DND-41 (cell line): ENCODE data around the gene ABHD4.

ENCODE experiments used
- ATAC-seq: fragments of 200-7000 bp; cut with Tn5 transposase; 3 replicates; pipeline ENCODE4 v1.9.1; 2021; ENCODE audit warnings: low read depth; ENCODE audit not compliant: insufficient read depth
- DNase-seq: peaks from one replicate; pipeline ENCODE4 v3.0.0-alpha.2; 2020
- H2AFZ ChIP-seq: 2 replicates; pipeline ENCODE4 v1.6.0; 2012; ENCODE audit warnings: low read depth, low read length
- H3K27ac ChIP-seq: 2 replicates; pipeline ENCODE4 v1.5.1; 2012; ENCODE audit warnings: low read length, inconsistent platforms
- H3K27me3 ChIP-seq: fragments of 200-600 bp; sonication (generic); 2 replicates; pipeline ENCODE4 v1.6.0; 2012; ENCODE audit warnings: low read length, mild to moderate bottlenecking, inconsistent platforms; ENCODE audit not compliant: insufficient read depth, poor library complexity
- H3K36me3 ChIP-seq: 2 replicates; pipeline ENCODE4 v1.5.1; 2012; ENCODE audit warnings: low read length, inconsistent platforms; ENCODE audit not compliant: insufficient read depth
- H3K4me1 ChIP-seq: 2 replicates; pipeline ENCODE4 v1.5.1; 2012; ENCODE audit warnings: mild to moderate bottlenecking, low read length; ENCODE audit not compliant: insufficient read depth
- H3K4me2 ChIP-seq: 2 replicates; pipeline ENCODE4 v1.6.0; 2012; ENCODE audit warnings: mild to moderate bottlenecking, moderate library complexity, low read length, inconsistent platforms; ENCODE audit not compliant: insufficient read depth
- H3K4me3 ChIP-seq, 2 experiments: fragments of 200-600 bp in 1 of 2; shearing (Covaris generic) in 1 of 2; 2 replicates each; pipeline ENCODE4 v1.5.1; 2012 to 2016; ENCODE audit warnings: inconsistent platforms in 2 of 2, low read length in 2 of 2, mild to moderate bottlenecking in 2 of 2, low read depth in 1 of 2, moderate library complexity in 1 of 2
- H3K79me2 ChIP-seq: 2 replicates; pipeline ENCODE4 v1.6.0; 2012; ENCODE audit warnings: low read length, inconsistent platforms; ENCODE audit not compliant: insufficient read depth
- H3K9ac ChIP-seq: 2 replicates; pipeline ENCODE4 v1.6.0; 2012; ENCODE audit warnings: low read depth, mild to moderate bottlenecking, inconsistent platforms, low read length, moderate library complexity
- H3K9me3 ChIP-seq: 2 replicates; pipeline ENCODE4 v1.5.1; 2012; ENCODE audit warnings: low read length, moderate library complexity, mild to moderate bottlenecking, inconsistent platforms; ENCODE audit not compliant: insufficient read depth, severe bottlenecking
- H4K20me1 ChIP-seq: 2 replicates; pipeline ENCODE4 v1.6.0; 2012; ENCODE audit warnings: low read length; ENCODE audit not compliant: insufficient read depth
- EZH2 ChIP-seq: IDR thresholded peaks from 3 replicates; pipeline ENCODE4 v1.6.1; 2012; ENCODE audit warnings: borderline replicate concordance, low read depth, mild to moderate bottlenecking, moderate library complexity, low read length, inconsistent platforms; ENCODE audit not compliant: severe bottlenecking
- TF ChIP-seq, protein P1 (sequence below): IDR thresholded peaks from 2 replicates; pipeline ENCODE4 v1.5.1; 2012; ENCODE audit warnings: borderline replicate concordance, low read length, moderate library complexity, mild to moderate bottlenecking; ENCODE audit not compliant: poor library complexity, severe bottlenecking; ENCODE audit errors: extremely low read depth

ABHD4 gene

DNA sequence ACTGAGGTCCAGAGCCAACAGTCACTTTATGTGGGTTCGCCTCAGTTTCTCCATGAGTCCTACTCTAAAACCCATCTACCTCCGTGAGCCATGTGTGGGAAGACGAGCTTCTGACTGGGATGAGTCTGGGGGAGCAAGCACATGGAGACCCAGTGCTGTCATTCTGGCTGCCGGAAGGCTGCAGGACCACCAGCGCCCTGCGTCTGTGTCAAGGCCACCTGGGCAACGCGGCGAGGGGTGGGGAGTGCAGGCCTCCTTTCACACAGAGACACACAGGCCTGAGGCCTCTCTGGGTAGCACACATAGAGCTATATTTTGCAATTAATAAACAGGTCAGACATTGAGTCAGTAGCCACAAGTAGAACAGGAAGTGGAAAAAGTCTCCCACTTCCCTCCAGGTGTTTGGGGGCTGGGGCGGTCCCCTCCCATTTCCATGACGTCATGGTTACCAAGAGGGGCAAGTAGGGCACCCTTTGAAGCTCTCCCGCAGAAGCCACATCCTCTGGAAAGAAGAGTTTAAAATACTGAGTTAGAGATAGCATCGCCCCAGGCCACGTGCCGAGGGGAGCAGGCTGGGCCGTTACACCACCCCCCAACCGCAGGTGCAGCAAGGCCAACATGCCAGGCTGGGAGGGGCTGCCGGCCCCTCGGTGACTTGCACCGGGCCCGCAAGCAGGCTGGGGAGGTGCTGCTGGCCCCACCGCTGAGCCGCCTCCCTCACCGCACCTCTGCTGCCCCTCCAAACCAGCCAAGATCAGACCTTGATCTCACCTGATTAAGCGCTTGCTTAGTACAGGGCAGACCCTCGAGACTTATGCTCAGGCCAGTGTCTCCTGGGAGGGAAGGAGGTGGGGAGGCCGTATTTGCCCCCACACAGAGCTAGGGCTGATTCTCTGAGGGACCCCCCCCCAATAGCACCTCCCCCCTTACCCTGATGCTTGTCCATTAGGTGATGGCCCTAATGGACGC lies 41.8 kb upstream of the ABHD4 start:
- Histone ChIP-seq H3K4me2 (peak overlapping the region; percentile 69), H3K27me3 (peaks cover 34% of the 10 kb centered on the region), H2AFZ (no peak overlapping the region), H3K27ac (peak overlapping the region; percentile 92), H4K20me1 (peaks cover 56% of the 10 kb centered on the region), H3K4me1 (peaks cover 39% of the 10 kb centered on the region), H3K9ac (peak overlapping the region; percentile 56), H3K9me3 (no peaks in the 10 kb centered on the region), H3K79me2 (no peaks in the 10 kb centered on the region), H3K36me3 (no peaks in the 10 kb centered on the region), H3K4me3 (peak overlapping the region in 1 of 2 experiments; percentile 51; a peak in 2 of 4 replicates)
- TF ChIP-seq, protein P1, sequence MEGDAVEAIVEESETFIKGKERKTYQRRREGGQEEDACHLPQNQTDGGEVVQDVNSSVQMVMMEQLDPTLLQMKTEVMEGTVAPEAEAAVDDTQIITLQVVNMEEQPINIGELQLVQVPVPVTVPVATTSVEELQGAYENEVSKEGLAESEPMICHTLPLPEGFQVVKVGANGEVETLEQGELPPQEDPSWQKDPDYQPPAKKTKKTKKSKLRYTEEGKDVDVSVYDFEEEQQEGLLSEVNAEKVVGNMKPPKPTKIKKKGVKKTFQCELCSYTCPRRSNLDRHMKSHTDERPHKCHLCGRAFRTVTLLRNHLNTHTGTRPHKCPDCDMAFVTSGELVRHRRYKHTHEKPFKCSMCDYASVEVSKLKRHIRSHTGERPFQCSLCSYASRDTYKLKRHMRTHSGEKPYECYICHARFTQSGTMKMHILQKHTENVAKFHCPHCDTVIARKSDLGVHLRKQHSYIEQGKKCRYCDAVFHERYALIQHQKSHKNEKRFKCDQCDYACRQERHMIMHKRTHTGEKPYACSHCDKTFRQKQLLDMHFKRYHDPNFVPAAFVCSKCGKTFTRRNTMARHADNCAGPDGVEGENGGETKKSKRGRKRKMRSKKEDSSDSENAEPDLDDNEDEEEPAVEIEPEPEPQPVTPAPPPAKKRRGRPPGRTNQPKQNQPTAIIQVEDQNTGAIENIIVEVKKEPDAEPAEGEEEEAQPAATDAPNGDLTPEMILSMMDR: no peak
- no peak for TF ChIP-seq EZH2
- ATAC-seq (peak; percentile 80), DNase-seq (peak; percentile 99)

DNA sequence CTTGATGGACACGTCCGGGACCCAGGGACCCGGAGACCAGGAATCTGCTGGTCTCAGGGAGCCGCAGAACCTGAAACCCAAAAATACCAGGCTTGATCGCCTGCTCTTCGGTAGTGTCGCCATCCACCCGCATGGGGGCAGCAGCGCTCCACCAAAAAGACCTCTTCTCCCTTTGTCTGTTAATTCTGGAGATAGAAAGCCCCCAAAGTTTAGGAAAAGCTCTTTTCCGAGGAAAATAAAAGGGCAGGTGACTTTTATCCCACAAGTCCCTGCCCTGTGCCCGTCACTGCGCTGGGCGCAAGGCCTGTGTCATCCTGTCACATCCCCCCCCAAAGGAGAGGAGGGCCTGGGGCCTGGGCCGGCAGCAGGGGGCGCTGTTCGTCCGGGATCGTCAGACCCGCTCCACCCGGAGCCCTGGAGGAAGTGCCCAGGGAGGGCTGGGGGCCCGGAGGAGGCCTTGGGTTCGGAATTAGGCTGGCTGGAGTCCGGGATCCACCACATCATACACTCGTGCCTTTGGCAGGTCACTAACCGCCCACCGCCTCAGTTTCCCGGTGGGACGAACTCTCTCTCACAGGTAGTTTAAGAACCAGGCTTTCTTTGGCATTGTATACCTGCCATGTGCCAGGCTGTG lies 41.0 kb upstream of the ABHD4 start:
- no peak overlapping the region for H2AFZ ChIP-seq
- peak; percentile 36 for ATAC-seq
- peak overlapping the region; percentile 56 for H3K9ac ChIP-seq
- DNase-seq: peak; percentile 86
- H3K9me3 ChIP-seq: no peaks in the 10 kb centered on the region
- H3K27ac ChIP-seq: peak overlapping the region; percentile 84
- H3K4me3 ChIP-seq: peak overlapping the region in 1 of 2 experiments; percentile 51; a peak in 2 of 4 replicates
- TF ChIP-seq, protein P1: peak; percentile 96
- TF ChIP-seq EZH2: no peak
- no peaks in the 10 kb centered on the region for H3K36me3 ChIP-seq
- H3K27me3 ChIP-seq: peaks cover 26% of the 10 kb centered on the region
- no peaks in the 10 kb centered on the region for H3K79me2 ChIP-seq
- peaks cover 47% of the 10 kb centered on the region for H3K4me1 ChIP-seq
- H4K20me1 ChIP-seq: peaks cover 58% of the 10 kb centered on the region
- H3K4me2 ChIP-seq: peak overlapping the region; percentile 69

DNA sequence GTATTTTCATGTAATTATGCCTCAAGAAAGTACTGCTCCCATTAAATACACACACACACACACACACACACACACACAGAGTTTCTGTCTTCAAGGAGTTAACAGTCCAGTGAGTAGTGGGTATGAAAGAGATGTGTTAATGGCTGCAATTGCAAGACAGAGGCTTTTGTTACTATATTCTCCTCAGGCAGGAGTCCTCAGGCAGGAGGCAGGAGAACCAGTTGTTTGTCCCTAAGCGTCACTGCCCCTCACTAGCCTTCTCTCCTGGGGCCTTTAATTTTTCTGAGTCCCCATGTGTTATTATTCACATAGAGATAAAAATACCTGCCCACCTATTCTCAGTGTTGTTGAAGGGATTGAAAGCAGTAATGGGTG lies 40.3 kb upstream of the ABHD4 start:
- no peak overlapping the region for H3K4me3 ChIP-seq
- no peak overlapping the region for H2AFZ ChIP-seq
- ATAC-seq: no peak
- no peak for DNase-seq
- H3K9me3 ChIP-seq: no peaks in the 10 kb centered on the region
- H4K20me1 ChIP-seq: peaks cover 60% of the 10 kb centered on the region
- no peak overlapping the region for H3K9ac ChIP-seq
- H3K36me3 ChIP-seq: no peaks in the 10 kb centered on the region
- no peaks in the 10 kb centered on the region for H3K79me2 ChIP-seq
- no peak for TF ChIP-seq EZH2
- TF ChIP-seq, protein P1: no peak
- H3K4me1 ChIP-seq: peaks cover 55% of the 10 kb centered on the region
- peaks cover 19% of the 10 kb centered on the region for H3K27me3 ChIP-seq
- no peak overlapping the region for H3K4me2 ChIP-seq
- H3K27ac ChIP-seq: no peak overlapping the region
